ENCODE data around the gene DPF3.

Gene DPF3

GRCh38 chr14:72893636-72894322 lies at the start of gene DPF3:
DPF3 (minus strand) TSS chr14:72894101; CDS start chr14:72894088, 13 bp downstream.
- peak; percentile 95 for DNase-seq

- DNase-seq, result no peak
Measured at GRCh38 chr14:72942934-72943333, 49.0 kb upstream of the DPF3 start.

- no peak for DNase-seq
Measured at GRCh38 chr14:72941286-72941985, 47.5 kb upstream of the DPF3 start.

- DNase-seq, result no peak
Measured at GRCh38 chr14:72939630-72940029, 45.7 kb upstream of the DPF3 start.

GRCh38 chr14:72932893-72933292 lies 39.0 kb upstream of the DPF3 start:
- no peak for DNase-seq

GRCh38 chr14:72929316-72930080 lies 35.6 kb upstream of the DPF3 start:
- DNase-seq, result no peak

- DNase-seq, result no peak
Measured at GRCh38 chr14:72928872-72929271, 35.0 kb upstream of the DPF3 start.

GRCh38 chr14:72926292-72927028 lies 32.6 kb upstream of the DPF3 start, which contains the start of gene DCAF4:
DCAF4 (plus strand) TSS chr14:72926464; CDS start chr14:72937979, 11,515 bp downstream.
- peak; percentile 96 for DNase-seq

GRCh38 chr14:72925815-72926291 lies 32.0 kb upstream of the DPF3 start:
- DNase-seq, result no peak

- DNase-seq, result no peak
Measured at GRCh38 chr14:72925171-72925759, 31.4 kb upstream of the DPF3 start.

GRCh38 chr14:72924337-72924736 lies 30.4 kb upstream of the DPF3 start:
- no peak for DNase-seq

- DNase-seq, result no peak
Measured at GRCh38 chr14:72921396-72921795, 27.5 kb upstream of the DPF3 start.

GRCh38 chr14:72920008-72920407 lies 26.1 kb upstream of the DPF3 start:
- DNase-seq, result no peak

GRCh38 chr14:72917094-72917802 lies 23.3 kb upstream of the DPF3 start:
- DNase-seq, result no peak

GRCh38 chr14:72916174-72916573 lies 22.3 kb upstream of the DPF3 start:
- DNase-seq, result no peak

- no peak for DNase-seq
Measured at GRCh38 chr14:72913809-72914208, 19.9 kb upstream of the DPF3 start.

GRCh38 chr14:72909163-72909562 lies 15.3 kb upstream of the DPF3 start:
- DNase-seq, result no peak

- DNase-seq, result no peak
Measured at GRCh38 chr14:72907886-72908285, 14.0 kb upstream of the DPF3 start.

GRCh38 chr14:72906879-72907278 lies 13.0 kb upstream of the DPF3 start:
- no peak for DNase-seq

- DNase-seq, result no peak
Measured at GRCh38 chr14:72906316-72906715, 12.4 kb upstream of the DPF3 start.

- peak; percentile 75 for DNase-seq
Measured at GRCh38 chr14:72904840-72905561, 11.1 kb upstream of the DPF3 start.

Data from CD4-positive, alpha-beta T cell treated with Interleukin-10 for 1 hour (primary cell).